GM21515 (cell line): ENCODE data around the gene PCLO.
"Not testable (repeated sequence)": the region's sequence is repeated elsewhere in the genome, so short reads cannot be mapped to it uniquely, and the experiment has no call there.

Experiments used
- ATAC-seq: cut with Tn5 transposase; IDR thresholded peaks from one replicate; pipeline ENCODE4 v1.9.1; 2021; ENCODE audit not compliant: unreplicated experiment

Gene PCLO

DNA sequence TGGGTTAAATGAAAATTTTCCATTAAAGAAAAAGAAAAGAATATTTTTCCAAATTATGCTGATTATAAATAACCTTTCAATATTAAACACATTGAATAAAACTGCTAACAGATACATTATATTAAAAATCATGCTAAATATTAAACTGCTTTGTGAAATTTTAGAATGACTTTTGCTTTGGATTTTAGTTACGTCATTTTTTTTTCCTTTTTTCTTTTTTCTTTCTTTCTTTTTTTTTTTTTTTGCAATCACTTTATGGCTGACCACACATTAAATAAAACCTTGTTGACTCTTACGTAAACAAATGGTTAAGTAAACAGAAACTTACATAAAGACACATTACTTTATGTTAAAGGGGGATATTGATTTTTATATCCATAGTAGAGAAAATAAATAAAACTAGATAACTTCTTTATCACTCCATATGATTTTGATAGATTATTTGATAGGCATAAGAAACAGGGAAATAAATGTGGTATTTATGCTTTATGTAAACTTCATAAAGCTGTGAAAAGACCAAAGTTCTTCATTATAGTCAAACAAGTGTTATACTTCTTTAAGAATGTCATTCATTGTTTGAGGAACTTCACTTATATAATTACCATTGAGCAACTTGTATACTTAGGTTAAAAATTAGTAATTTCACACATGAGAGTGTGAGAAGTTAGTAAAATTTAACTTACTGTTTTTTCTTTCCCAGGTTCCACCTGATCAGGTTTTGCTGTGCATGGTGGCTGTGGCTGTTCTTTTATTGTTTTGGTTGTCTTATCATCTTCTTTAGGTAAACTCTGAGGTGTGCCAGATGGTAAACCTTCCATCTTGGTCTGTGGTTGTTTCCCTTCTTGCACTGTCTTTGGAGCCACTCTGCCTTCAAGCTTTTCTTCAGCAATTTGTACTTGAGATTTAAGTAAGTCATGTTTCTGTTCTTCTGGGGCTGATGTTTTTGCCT lies 197.3 kb downstream of the PCLO start:
- no peak for ATAC-seq

DNA sequence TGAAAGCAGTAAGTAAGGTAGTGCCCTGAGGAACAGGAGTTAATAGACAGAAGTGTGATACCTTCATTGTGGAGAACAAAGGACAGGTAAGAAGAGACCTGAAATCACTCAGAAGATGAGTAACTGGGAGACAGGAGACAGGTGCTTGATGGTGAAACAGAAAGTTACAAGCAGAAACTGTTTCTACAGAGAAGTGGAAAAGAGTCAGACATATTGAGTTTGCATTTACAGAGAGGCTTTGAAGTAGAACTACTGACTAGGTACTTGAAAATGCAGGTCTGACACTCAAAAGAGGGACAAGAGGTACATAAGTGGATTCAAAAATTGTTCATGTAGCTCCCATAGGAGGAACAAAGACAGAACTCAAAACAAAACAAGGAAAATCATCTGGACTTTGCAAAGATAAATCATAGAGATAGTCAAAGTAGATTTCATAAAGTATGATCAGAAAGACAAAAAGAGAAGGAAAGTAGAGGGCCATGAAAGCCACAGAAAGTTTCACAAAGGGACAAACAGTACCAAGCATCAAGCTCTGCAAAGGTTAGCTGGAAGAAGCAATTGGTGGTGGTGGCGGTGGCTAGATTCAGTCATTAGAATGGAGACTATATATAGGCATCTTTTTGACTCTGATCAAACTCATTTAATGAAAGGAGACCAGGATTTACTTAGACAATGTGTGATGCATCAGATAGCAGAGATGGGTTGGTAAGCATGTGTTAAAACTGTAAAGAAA lies 198.4 kb downstream of the PCLO start:
- ATAC-seq, result peak; percentile 66

DNA sequence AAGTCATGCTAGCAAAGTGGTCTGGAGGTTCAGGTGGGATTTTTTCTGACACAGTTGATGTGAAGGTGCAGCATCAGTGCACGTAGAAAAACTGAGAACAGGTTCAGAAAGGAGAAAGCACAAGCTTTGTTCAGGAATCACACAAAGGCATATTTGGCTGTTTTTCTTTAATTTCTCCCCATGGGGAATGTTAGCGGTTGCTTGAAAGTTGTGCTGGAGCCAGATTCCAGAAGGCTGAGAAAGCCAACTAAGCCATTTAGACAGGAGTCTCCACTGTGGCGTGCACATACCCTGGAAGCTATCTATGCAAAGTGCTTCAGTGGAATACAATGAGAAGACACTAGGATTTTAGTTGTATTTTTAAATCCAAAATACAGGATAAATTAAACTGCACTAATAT lies 201.4 kb downstream of the PCLO start:
- no peak for ATAC-seq

DNA sequence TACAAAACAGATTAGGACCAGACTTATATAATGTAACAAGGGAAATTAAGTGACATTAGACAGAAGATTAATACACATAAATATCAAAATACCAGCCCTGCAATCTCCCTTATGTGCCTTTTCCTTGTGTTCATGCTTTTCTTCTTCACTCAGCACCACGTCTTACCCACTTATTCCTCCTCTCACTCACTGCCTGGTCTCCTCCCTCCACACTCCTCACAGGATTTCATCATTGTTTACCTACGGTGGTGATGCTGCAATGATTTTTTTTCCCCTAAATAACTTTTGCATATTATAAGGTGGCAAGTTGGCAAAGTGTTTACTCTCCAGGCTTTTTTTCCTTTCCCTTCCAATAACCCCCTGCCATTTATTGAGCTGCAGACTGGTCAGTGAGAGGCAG lies 203.2 kb downstream of the PCLO start:
- ATAC-seq, result no peak

- ATAC-seq, result no peak
Measured at GRCh38 chr7:82957521-82957920, 205.2 kb downstream of the PCLO start.

DNA sequence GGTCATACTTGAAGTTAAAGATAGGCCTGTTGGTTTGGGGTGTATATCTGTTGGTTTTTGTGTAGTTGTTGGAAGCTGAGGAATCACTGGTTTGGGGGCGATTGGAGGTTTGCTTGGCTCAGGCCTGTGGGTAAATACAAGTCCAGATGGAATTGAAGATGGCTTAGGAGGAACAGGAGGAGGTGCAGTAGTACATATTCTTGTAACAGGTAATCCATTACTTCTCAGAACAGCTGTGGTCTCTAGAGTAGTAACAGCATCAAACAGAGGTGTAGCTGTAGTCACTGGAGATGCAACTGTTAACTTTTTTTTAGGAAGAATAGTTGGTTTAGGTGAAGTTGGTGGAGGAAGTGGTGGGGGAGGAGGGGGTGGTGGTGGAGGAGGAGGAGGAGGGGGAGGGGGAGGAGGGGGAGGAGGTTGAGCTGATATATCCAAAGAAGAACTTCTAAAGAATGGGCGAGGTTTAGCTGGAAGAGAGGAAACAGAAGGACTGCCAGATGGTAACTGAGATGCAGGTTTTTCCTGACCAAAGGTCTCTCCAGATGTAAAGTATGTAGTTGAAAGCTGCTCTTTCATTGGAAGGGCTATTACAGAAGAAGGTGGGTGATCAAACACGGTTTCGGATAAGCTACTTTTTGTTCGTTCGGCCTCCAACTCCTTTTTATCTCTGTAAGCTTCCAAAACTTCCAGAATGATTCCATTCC lies 209.2 kb downstream of the PCLO start:
- ATAC-seq, result no peak

DNA sequence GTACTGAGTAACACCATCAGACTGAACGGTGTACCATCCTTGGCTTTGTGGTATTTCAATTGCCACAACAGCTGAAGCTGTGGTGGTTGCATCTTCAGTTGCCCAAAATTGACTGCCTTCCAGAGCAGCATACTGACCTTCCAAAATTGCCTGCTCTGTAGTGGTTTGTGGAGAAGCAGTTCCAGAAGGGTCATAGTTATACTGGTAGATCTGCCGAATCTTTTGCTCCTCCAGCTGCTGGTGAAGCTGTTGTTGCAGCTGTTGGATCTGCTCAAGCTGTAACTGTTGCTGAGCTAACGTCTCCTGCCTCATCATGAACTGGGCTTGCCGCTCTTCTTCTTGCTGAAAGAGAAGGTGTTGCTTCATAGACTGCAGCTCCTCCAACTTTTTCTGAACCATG lies 212.2 kb downstream of the PCLO start:
- no peak for ATAC-seq

- no peak for ATAC-seq
Measured at GRCh38 chr7:82945480-82945879, 217.2 kb downstream of the PCLO start.

DNA sequence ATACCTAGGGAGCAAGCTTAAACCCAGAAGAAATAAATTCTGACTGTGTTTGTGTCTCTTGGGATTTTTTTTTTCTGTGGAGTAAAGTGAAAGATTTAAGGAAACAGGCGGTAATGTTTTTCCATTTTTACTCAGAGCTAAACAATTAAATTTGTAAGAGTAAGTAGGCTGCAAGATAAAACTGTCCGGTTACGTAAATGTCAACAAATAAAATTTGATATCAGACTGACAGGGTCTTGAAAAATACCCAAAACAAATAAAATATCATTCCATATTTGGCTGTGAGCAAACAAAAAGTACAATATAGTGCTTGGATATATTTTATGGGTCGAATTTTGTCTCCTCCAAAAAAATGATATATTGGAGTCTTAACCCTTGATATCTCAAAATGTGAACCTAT lies 217.6 kb downstream of the PCLO start:
- no peak for ATAC-seq

DNA sequence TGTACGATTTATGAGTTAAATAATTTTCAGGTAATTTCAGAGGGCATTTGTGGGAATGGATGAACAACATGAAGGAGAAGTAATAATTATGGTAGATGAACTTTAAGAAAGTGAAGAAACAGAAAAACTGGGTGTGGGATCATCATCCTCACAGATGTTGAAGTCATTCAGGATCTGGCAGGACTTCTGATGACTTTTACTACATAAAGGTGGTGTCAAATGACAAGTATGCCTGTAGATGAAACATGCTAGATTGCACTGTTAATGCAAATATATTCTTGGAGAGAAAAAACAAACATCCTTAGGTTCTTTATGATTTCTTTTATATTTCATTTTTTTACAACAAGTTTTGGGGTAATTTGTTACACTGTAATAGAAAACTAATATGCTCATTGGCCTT lies 230.2 kb downstream of the PCLO start:
- ATAC-seq, result no peak

DNA sequence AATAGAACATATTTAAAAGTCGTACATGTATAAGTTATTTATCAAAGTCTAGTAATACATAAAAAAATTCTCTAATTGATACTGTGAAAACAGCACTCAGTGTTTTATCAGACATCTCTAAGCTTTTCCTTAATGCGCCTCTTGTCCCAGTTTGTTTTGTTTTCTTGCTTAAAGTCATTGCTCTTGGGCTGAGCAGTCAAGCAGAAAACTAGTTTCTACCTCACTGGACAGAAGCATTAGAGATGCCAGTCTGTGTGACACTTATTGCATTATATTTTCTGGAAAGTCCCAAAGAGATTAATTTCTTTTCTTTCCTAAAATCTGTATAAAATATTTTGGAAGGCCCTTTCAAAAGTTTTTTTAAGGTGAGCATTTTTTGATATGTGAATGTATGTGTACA lies 236.2 kb downstream of the PCLO start:
- no peak for ATAC-seq

DNA sequence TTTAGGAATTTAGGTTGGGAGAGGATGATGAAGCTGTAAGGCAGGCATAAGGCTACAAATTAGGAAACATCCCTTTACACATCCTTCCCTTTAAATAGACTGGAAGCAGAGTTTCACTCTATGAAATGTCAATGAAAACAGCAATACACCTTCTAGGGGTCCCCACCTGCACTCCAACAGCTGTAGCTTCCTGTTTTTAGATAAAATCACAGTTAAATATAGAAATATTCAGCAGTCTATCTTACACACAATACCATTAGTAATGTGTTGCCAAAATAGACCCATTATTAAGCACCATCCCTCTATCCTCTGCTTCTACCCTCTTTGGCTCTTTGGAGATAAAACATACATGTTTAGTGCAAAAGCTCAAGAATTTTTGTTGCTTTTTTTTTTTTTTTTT lies 237.4 kb downstream of the PCLO start:
- ATAC-seq, result no peak

DNA sequence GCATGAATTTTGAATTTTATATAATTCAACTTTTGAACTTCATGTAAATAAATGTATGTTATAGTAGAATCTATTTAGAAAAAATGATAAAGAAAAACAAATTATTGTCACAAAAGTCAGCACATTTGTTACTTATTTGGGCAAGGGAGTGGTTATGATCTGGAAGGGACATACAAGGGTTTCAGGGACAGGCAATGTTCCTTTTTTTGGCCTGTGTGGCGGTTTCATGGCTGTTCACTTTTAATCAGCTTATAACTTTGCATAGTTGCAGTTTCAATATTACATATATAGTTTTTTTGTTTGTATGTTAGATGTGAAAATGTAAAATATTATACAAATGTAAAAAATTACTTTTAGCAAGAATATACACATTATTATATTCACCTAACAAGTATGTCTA lies 256.2 kb downstream of the PCLO start:
- ATAC-seq, result no peak

GRCh38 chr7:82904871-82905270 lies 257.8 kb downstream of the PCLO start:
- ATAC-seq, result no peak

DNA sequence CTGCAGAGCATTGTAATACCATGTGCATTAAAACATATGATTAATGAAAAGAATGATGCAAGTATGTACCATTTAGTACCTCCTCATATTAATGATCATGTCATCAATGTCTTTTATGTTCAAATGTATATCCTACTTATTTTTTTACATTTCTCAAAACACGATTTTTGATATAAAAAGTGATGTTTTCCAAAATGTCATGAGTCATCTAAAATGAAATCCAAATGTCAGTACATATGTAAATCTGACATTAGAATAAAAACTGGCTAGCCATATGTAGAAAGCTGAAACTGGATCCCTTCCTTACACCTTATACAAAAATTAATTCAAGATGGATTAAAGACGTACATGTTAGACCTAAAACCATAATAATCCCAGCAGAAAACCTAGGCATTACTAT lies 261.6 kb downstream of the PCLO start:
- not testable (repeated sequence) for ATAC-seq

DNA sequence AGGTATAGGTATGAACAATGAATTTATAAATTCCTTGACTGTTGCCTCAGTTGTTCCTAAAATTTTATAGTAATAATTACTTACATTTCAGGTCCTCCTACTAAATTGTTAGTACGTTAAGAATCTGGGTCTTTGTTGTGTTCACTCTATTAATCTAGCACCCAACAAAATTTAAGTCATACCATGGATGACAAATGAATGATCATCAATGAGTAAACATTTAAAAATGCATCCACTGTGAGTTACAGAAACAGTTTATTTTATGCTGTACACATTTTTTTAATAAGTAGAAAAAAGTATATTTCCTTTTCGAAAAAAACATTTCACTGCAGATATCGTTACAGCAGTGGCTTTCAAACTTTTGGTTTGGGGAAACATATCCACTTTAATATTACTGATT lies 265.2 kb downstream of the PCLO start:
- ATAC-seq, result no peak

- ATAC-seq, result not testable (repeated sequence)
Measured at GRCh38 chr7:82894341-82894740, 268.3 kb downstream of the PCLO start.

DNA sequence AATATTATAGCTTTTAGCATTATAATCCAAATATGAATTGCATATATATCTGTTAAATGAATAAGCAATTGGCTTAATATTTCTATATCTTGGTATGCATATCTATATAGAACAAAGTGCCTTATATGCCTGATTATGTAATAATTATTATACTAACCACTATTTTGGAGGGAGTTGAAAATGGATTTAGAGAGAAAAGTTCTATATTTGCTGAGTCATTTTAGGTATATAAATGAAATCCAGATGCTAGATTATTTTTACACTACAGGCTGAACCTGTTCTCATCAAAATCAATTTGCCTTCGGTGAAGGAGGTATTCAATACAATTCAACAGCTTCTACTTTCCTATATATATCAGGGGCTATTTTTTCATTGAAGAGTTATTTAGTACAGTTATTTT lies 276.4 kb downstream of the PCLO start:
- ATAC-seq, result no peak

GRCh38 chr7:82865856-82866255 lies 296.8 kb downstream of the PCLO start:
- ATAC-seq, result no peak

DNA sequence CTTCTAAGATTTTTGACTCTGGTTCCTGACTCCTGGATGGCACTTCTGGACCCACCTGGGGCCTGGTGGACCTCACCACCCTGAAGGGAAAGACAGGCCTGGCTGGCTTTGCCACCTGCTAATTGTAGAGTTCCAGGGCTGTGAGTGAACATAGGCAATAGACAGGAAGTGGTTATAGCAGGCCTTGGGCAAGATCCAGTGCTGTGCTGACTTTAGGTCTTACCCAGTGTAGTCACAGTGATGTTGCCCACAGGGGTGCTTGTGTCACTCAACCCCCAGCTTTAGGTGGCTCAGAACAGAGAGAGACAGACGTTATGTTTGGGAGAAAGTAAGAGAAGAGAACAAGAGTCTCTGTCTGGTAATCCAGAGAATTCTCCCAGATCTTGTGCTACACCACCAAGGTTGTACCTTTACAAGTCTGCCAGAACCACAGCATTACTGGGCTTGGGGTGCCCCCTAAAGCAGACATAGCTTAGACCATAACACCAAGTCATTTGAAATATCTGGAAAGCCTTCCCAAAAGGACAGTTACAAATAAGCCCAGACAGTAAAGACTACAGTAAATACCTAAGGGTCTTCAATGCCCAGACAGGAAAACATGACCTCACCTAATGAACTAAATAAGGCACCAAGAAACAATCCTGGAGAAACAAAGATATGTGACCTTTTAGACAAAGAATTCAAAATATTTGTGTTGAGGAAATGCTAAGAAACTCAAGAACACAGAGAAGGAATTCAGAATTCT lies 303.4 kb downstream of the PCLO start:
- ATAC-seq, result no peak

- ATAC-seq, result no peak
Measured at GRCh38 chr7:82851121-82851520, 311.6 kb downstream of the PCLO start.
